HepG2 (cell line): ENCODE measurements around the gene RABGAP1. TPM values are rescaled to one million over a fixed set of nuclear protein-coding genes. Genes with fewer than 3 reads are reported as not detected.
A peak's percentile ranks its signal among the peaks of the same experiment; 100 is the strongest.

Experiments
- ATAC-seq: fragments of 200-7000 bp; cut with Tn5 transposase; 3 replicates; pipeline ENCODE4 v1.9.1; 2020; ENCODE audit warnings: mild to moderate bottlenecking, moderate library complexity
- BruUV-seq: library from RNA; stranded (reverse); fragments of 400-500 nt; replicated peaks from 2 replicates; lab custom pipeline; 2021; lab: Mats Ljungman, UMichigan
- CTCF ChIA-PET: fragments of 300-600 bp; formaldehyde crosslinking; extraction: SDS; loops from one replicate; lab custom pipeline; 2021; ENCODE audit warnings: low total read pairs, inconsistent platforms, low intra/inter-chr PET ratio; lab: Yijun Ruan, JAX
- POLR2A ChIA-PET: fragments of 350-600 bp; sonication (Branson Sonifier 250); formaldehyde crosslinking; loops from one replicate; lab custom pipeline; 2020; ENCODE audit warnings: antibody characterized with exemption, inconsistent platforms; lab: Yijun Ruan, JAX
- DNase-seq: peaks from one replicate; pipeline ENCODE4 v3.0.0-alpha.2; 2015; ENCODE audit warnings: low spot score
- FAIRE-seq: peaks from 3 replicates; lab custom pipeline; 2011; peaks lifted over from hg19 to GRCh38; lab: Jason Lieb, UNC
- H2AFZ ChIP-seq: one replicate; pipeline ENCODE4 v1.6.1; 2011; ENCODE audit warnings: low read length, inconsistent platforms
- H3K27ac ChIP-seq: fragments of 300-600 bp; 3 replicates; pipeline ENCODE4 v1.8.0; 2011; ENCODE audit warnings: mixed run types, mild to moderate bottlenecking, mixed read lengths, low read length, inconsistent platforms; ENCODE audit not compliant: insufficient read depth; ENCODE audit errors: extremely low read length
- H3K27me3 ChIP-seq, 2 experiments: fragments of 200-600 bp in 1 of 2; 2 replicates in 1 of 2; 3 replicates in 1 of 2; pipeline versions ENCODE4 v1.6.0 to v1.8.0; 2011; ENCODE audit warnings: low read length in 2 of 2, mild to moderate bottlenecking in 2 of 2, moderate library complexity in 2 of 2, inconsistent platforms in 1 of 2; ENCODE audit not compliant: insufficient read depth in 2 of 2, control insufficient read depth in 1 of 2
- H3K36me3 ChIP-seq, 2 experiments: fragments of 200-600 bp in 1 of 2; replicated peaks in 1 of 2; 2 replicates in 1 of 2; 3 replicates in 1 of 2; pipeline versions ENCODE4 v1.5.1 to v1.8.0; 2011; ENCODE audit warnings: low read length in 2 of 2, inconsistent platforms in 1 of 2; ENCODE audit not compliant: insufficient read depth in 2 of 2, control insufficient read depth in 1 of 2
- H3K4me1 ChIP-seq: 2 replicates; pipeline ENCODE4 v1.5.1; 2012; ENCODE audit warnings: low read length, inconsistent platforms; ENCODE audit not compliant: insufficient read depth
- H3K4me2 ChIP-seq: 2 replicates; pipeline ENCODE4 v1.6.0; 2011; ENCODE audit warnings: low read depth, low read length, inconsistent platforms
- H3K4me3 ChIP-seq, 3 experiments: fragments of 200-600 bp in 1 of 3; sonication (generic), shearing (Covaris generic) in 1 of 3; replicated peaks in 1 of 3; 2 replicates each; pipeline ENCODE4 v1.5.1; 2011 to 2016; ENCODE audit warnings: low read length in 3 of 3, inconsistent platforms in 2 of 3, low read depth in 2 of 3, mild to moderate bottlenecking in 2 of 3, control low read depth in 1 of 3, mixed read lengths in 1 of 3; ENCODE audit not compliant: insufficient read depth in 1 of 3
- H3K79me2 ChIP-seq: one replicate; pipeline ENCODE4 v1.6.1; 2011; ENCODE audit warnings: low read length, inconsistent platforms; ENCODE audit not compliant: insufficient read depth
- H3K9ac ChIP-seq: 2 replicates; pipeline ENCODE4 v1.6.0; 2011; ENCODE audit warnings: mild to moderate bottlenecking, low read depth, low read length, inconsistent platforms; ENCODE audit not compliant: insufficient read depth
- H3K9me3 ChIP-seq: 2 replicates; pipeline ENCODE4 v1.5.1; 2012; ENCODE audit warnings: mild to moderate bottlenecking, low read length
- H4K20me1 ChIP-seq: 2 replicates; pipeline ENCODE4 v1.6.0; 2011; ENCODE audit warnings: inconsistent platforms, mild to moderate bottlenecking, low read length, moderate library complexity; ENCODE audit not compliant: insufficient read depth
- ARNTL ChIP-seq: sonication (generic); formaldehyde crosslinking; IDR thresholded peaks from 2 replicates; pipeline ENCODE4 v1.4.0; 2020; ENCODE audit warnings: mild to moderate bottlenecking, missing genetic modification reagents
- ATRX ChIP-seq: sonication (generic); formaldehyde crosslinking; IDR thresholded peaks from 2 replicates; pipeline ENCODE4 v1.4.0; 2020; ENCODE audit warnings: missing genetic modification reagents, borderline replicate concordance
- FLYWCH1 ChIP-seq: sonication (generic); formaldehyde crosslinking; IDR thresholded peaks from 2 replicates; pipeline ENCODE4 v1.8.1; 2023; ENCODE audit warnings: mild to moderate bottlenecking, missing genetic modification reagents
- FOXK1 ChIP-seq: sonication (generic); formaldehyde crosslinking; IDR thresholded peaks from 2 replicates; pipeline ENCODE4 v1.4.0; 2020; ENCODE audit warnings: low read depth, missing genetic modification reagents, borderline replicate concordance
- GZF1 ChIP-seq: sonication (generic); formaldehyde crosslinking; IDR thresholded peaks from 2 replicates; pipeline ENCODE4 v1.5.1; 2020; ENCODE audit warnings: mild to moderate bottlenecking, missing genetic modification reagents
- LBX2 ChIP-seq: sonication (generic); formaldehyde crosslinking; IDR thresholded peaks from 2 replicates; pipeline ENCODE4 v1.5.0; 2020; ENCODE audit warnings: missing genetic modification reagents, mild to moderate bottlenecking, borderline replicate concordance
- RAD51 ChIP-seq: fragments of 450-650 bp; IDR thresholded peaks from 2 replicates; pipeline ENCODE4 v1.6.1; 2016; ENCODE audit warnings: borderline replicate concordance
- RNF219 ChIP-seq: sonication (generic); formaldehyde crosslinking; IDR thresholded peaks from 2 replicates; pipeline ENCODE4 v1.5.0; 2020; ENCODE audit warnings: mild to moderate bottlenecking, missing genetic modification reagents
- RXRB ChIP-seq: IDR thresholded peaks from 2 replicates; pipeline ENCODE4 v1.6.1; 2016; ENCODE audit warnings: borderline replicate concordance, missing genetic modification reagents, missing compliant biosample characterization
- SALL1 ChIP-seq: sonication (generic); formaldehyde crosslinking; IDR thresholded peaks from 2 replicates; pipeline ENCODE4 v1.8.0; 2022; ENCODE audit warnings: mild to moderate bottlenecking, missing genetic modification reagents
- YEATS2 ChIP-seq: sonication (generic); formaldehyde crosslinking; IDR thresholded peaks from 2 replicates; pipeline ENCODE4 v1.4.0; 2020; ENCODE audit warnings: missing genetic modification reagents, borderline replicate concordance
- ZNF431 ChIP-seq: sonication (generic); formaldehyde crosslinking; IDR thresholded peaks from 2 replicates; pipeline ENCODE4 v1.9.0; 2022; ENCODE audit warnings: missing genetic modification reagents, low read depth, mild to moderate bottlenecking, borderline replicate concordance
- ZNF572 ChIP-seq: sonication (generic); formaldehyde crosslinking; IDR thresholded peaks from 2 replicates; pipeline ENCODE4 v1.5.1; 2020; ENCODE audit warnings: mild to moderate bottlenecking, missing genetic modification reagents
- ZNF775 ChIP-seq: sonication (generic); formaldehyde crosslinking; IDR thresholded peaks from 2 replicates; pipeline ENCODE4 v1.4.0; 2020; ENCODE audit warnings: missing genetic modification reagents, mild to moderate bottlenecking, moderate library complexity, borderline replicate concordance
- ZNF780A ChIP-seq: sonication (generic); formaldehyde crosslinking; IDR thresholded peaks from 2 replicates; pipeline ENCODE4 v1.8.0; 2022; ENCODE audit warnings: mild to moderate bottlenecking, missing genetic modification reagents, moderate library complexity
- WGBS: methylation state at CpG from one replicate; pipeline ENCODE4 v1.1.6; 2017; ENCODE audit warnings: low lambda C conversion rate; 5-methylcytosine and 5-hydroxymethylcytosine counted together
- in situ Hi-C: cut with HindIII; loops from 2 replicates; pipeline ENCODE4 v1.10.0; 2017; ENCODE audit warnings: low pct_unique_long_range_greater_than_20kb; ENCODE audit not compliant: extremely low pct_ligation_motif_present
- intact Hi-C: fragments of 100-400 bp; cut with micrococcal nuclease; formaldehyde crosslinking; loops from one replicate; pipeline ENCODE4 v1.10.0; 2022; ENCODE audit not compliant: unreplicated experiment
- polyA plus RNA-seq, 8 experiments: library from polyadenylated mRNA; depleted of rRNA in 3 of 8; stranded (reverse) in 7 of 8; unstranded in 1 of 8; fragments of >200 nt; fragmentation: Illumina TruSeq in 4 of 8; extraction: Trizol in 4 of 8; gene quantifications; 2 replicates each; pipeline versions ENCODE4 v1.2.1 to v1.2.3, GENCODE V29; 2011 to 2016; ENCODE audit warnings: low read depth in 4 of 8, missing spikeins in 1 of 8, mixed read lengths in 1 of 8; ENCODE audit not compliant: insufficient read depth in 1 of 8
- total RNA-seq, 5 experiments: library from RNA; depleted of rRNA; stranded (reverse); fragments of >200 nt; fragmentation: Illumina TruSeq; extraction: Trizol; gene quantifications; 2 replicates each; pipeline ENCODE4 v1.2.3, GENCODE V29; 2016; ENCODE audit warnings: low read depth in 1 of 5
- TF ChIP-seq, protein P1 (sequence below): sonication (generic); formaldehyde crosslinking; IDR thresholded peaks from 2 replicates; pipeline ENCODE4 v1.4.0; 2020; ENCODE audit warnings: missing genetic modification reagents

RABGAP1 gene
- total and polyA plus RNA-seq, 2 of the 13 experiments (the other 11 are each of a cell fraction or from before 2014, with no cell fraction given): 19.1 to 19.3 TPM

- TF ChIP-seq, protein P1, sequence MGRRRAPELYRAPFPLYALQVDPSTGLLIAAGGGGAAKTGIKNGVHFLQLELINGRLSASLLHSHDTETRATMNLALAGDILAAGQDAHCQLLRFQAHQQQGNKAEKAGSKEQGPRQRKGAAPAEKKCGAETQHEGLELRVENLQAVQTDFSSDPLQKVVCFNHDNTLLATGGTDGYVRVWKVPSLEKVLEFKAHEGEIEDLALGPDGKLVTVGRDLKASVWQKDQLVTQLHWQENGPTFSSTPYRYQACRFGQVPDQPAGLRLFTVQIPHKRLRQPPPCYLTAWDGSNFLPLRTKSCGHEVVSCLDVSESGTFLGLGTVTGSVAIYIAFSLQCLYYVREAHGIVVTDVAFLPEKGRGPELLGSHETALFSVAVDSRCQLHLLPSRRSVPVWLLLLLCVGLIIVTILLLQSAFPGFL: no peak
- TF ChIP-seq, all 625 proteins: peak for 11
Observed at GRCh38 chr9:122904466-122904822, 36.4 kb upstream of the RABGAP1 start (continued).

- peak within 1 kb of the TSS; percentile 67 for H2AFZ ChIP-seq
- ChIA-PET CTCF (no interaction called here), POLR2A (interaction anchor here (0.9 to 3.0 kb wide), 9 partner anchors 8 to 103 kb away, joined by 3 to 26 read pairs (median 4); partner anchors contain the start of genes PDCL, RABGAP1, ZBTB26 and ZBTB6)
- H3K4me3 ChIP-seq: peak within 1 kb of the TSS; percentile 63 to 98 (median 95)
- TSS peak; percentile 91 for BruUV-seq
- under 1% methylated on average over 47 of the region's 77 CpGs for WGBS
- peak within 1 kb of the TSS; percentile 77 for H3K4me2 ChIP-seq
- H3K9ac ChIP-seq: peak within 1 kb of the TSS; percentile 95
- H3K79me2 ChIP-seq: peaks cover 49% of the 10 kb centered on the region
- ATAC-seq (peak; percentile 94), DNase-seq (peak; percentile 99), FAIRE-seq (peak; percentile 93)
- no peaks in the 10 kb centered on the region; a peak in 1 of 5 replicates for H3K27me3 ChIP-seq
- H4K20me1 ChIP-seq: peaks cover 10% of the 10 kb centered on the region; the same call in 1 of the 2 replicates
- peak within 1 kb of the TSS; percentile 90 for H3K27ac ChIP-seq
- 0 out of 5 replicates have a peak, but pooled peaks cover 0 to 3% of the 10 kb centered on the region in 2 experiments for H3K36me3 ChIP-seq
- intact Hi-C loops (loop anchor here (1.0 to 5.0 kb wide), 2 partner anchors 31 to 87 kb away; no protein-coding TSS in a partner anchor), in situ Hi-C loops (no loop called here)
- no peaks in the 10 kb centered on the region for H3K9me3 ChIP-seq
- H3K4me1 ChIP-seq: peaks cover 19% of the 10 kb centered on the region
- TF ChIP-seq GZF1 (CRISPR knock-in tag) (no peak), ZNF572 (CRISPR knock-in tag) (no peak), ATRX (CRISPR knock-in tag) (no peak), ZNF431 (CRISPR knock-in tag) (no peak), FOXK1 (CRISPR knock-in tag) (peak; percentile 72; the same call in 1 of the 2 replicates), SALL1 (CRISPR knock-in tag) (peak; percentile 68), ARNTL (CRISPR knock-in tag) (no peak), RNF219 (no peak; the same call in 1 of the 2 replicates), FLYWCH1 (CRISPR knock-in tag) (no peak), YEATS2 (CRISPR knock-in tag) (peak; percentile 99), ZNF780A (CRISPR knock-in tag) (no peak), ZNF775 (CRISPR knock-in tag) (0 out of 2 replicates have a peak, but pooled peaks have one; percentile 27), LBX2 (no peak), RAD51 (peak; percentile 99), RXRB (peak; percentile 41; the same call in 1 of the 2 replicates)
Observed at GRCh38 chr9:122904823-122905710, 35.8 kb upstream of the RABGAP1 start, which contains the start of gene RC3H2. TSS of gene RC3H2 (minus strand) at chr9:122905359. CDS start at chr9:122897509, 7,850 bp downstream.
